ENCODE data around the gene ARID1A.

- TF ChIP-seq CTCF (IDR thresholded peaks at IDR 0.05; ENCODE audit: low read depth, low read length) (no peak), EZH2phosphoT487 (IDR thresholded peaks at IDR 0.05; ENCODE audit: low read depth) (no peak)
Measured at GRCh38 chr1:26828411-26828991, 132.7 kb downstream of the ARID1A start.

Data from OCI-LY3 (cell line).